ENCODE data around the gene HPS6.

The HPS6 gene

DNA sequence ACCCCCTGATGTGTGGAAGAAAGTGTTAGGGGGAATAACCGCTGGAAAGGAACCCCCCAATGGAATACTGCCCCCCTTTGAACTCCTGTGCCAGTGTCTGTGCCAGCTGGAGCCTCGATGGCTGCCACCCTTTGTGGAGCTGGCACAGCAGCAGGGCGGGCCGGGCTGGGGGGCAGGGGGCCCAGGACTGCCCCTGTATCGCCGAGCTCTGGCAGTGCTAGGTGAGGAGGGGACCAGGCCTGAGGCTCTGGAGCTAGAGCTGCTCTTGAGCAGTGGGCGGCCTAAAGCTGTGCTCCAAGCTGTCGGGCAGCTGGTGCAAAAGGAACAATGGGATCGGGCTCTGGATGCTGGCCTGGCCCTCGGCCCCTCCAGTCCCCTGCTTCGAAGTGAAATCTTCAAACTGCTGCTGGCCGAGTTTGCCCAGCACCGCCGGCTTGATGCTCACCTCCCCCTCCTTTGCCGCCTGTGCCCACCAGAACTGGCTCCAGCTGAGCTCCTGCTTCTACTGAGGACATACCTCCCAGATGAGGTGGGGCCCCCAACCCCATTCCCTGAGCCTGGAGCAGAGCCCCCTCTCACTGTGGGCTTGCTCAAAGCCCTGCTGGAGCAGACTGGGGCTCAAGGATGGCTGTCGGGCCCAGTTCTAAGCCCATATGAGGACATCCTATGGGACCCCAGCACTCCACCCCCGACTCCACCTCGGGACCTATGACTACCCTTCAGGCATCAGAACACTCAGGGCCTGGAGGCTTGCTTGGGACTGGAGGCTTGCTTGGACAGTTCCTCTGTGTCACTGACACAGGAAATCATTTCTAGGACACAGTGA is 2.2 kb downstream of the HPS6 start:
- Histone ChIP-seq H3K4me1 (ENCODE audit: insufficient read depth, low read length) (peaks cover 31% of the 10 kb centered on the region), H3K27me3 (ENCODE audit: insufficient read depth, low read length, poor library complexity) (no peaks in the 10 kb centered on the region), H3K9ac (ENCODE audit: low read depth, low read length) (no peak overlapping the region), H4K20me1 (ENCODE audit: insufficient read depth, low read length) (peaks cover 30% of the 10 kb centered on the region), H3K9me3 (ENCODE audit: insufficient read depth, low read length, severe bottlenecking) (no peaks in the 10 kb centered on the region), H3K36me3 (ENCODE audit: insufficient read depth, low read length) (peaks cover 22% of the 10 kb centered on the region), H3K27ac (ENCODE audit: low read length) (no peak overlapping the region), H3K79me2 (ENCODE audit: insufficient read depth, low read length) (peaks cover 28% of the 10 kb centered on the region), H2AFZ (ENCODE audit: low read depth, low read length) (no peak overlapping the region), H3K4me2 (ENCODE audit: insufficient read depth, low read length) (peak overlapping the region; percentile 100), H3K4me3 (ENCODE audit: low read depth in 1 of 2, low read length in 2 of 2) (no peak overlapping the region)
- ATAC-seq (ENCODE audit: insufficient read depth, low read depth): no peak
- TF ChIP-seq, protein P1, sequence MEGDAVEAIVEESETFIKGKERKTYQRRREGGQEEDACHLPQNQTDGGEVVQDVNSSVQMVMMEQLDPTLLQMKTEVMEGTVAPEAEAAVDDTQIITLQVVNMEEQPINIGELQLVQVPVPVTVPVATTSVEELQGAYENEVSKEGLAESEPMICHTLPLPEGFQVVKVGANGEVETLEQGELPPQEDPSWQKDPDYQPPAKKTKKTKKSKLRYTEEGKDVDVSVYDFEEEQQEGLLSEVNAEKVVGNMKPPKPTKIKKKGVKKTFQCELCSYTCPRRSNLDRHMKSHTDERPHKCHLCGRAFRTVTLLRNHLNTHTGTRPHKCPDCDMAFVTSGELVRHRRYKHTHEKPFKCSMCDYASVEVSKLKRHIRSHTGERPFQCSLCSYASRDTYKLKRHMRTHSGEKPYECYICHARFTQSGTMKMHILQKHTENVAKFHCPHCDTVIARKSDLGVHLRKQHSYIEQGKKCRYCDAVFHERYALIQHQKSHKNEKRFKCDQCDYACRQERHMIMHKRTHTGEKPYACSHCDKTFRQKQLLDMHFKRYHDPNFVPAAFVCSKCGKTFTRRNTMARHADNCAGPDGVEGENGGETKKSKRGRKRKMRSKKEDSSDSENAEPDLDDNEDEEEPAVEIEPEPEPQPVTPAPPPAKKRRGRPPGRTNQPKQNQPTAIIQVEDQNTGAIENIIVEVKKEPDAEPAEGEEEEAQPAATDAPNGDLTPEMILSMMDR (IDR thresholded peaks at IDR 0.05; ENCODE audit: borderline replicate concordance, extremely low read depth, low read length, poor library complexity, severe bottlenecking): no peak
- TF ChIP-seq EZH2 (IDR thresholded peaks at IDR 0.05; ENCODE audit: borderline replicate concordance, low read depth, low read length, severe bottlenecking): no peak
- DNase-seq: no peak

DNA sequence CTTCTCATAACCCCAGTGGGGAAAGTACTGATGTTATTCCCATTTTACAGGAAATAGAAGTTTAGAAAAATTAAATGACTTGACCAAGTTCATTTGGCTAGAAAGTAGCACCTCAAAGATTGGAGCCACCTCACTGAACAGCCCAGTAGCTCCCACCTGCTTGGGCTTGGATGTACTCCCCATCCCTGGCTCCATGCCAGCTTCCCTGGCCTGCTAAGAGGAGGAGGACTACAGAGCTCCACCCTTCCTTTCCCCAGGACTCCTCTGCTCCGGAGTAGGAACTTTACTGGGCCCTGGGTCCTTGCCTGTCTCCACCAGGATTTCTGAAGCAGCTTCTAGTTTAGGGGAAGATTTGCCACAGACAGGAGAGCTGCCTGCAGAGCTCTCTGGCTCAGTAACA is 3.1 kb downstream of the HPS6 start:
- Histone ChIP-seq H3K4me3 (ENCODE audit: low read depth in 1 of 2, low read length in 2 of 2) (no peak overlapping the region), H3K9ac (ENCODE audit: low read depth, low read length) (no peak overlapping the region), H3K27ac (ENCODE audit: low read length) (no peak overlapping the region), H3K36me3 (ENCODE audit: insufficient read depth, low read length) (peaks cover 22% of the 10 kb centered on the region), H3K4me1 (ENCODE audit: insufficient read depth, low read length) (peaks cover 31% of the 10 kb centered on the region), H2AFZ (ENCODE audit: low read depth, low read length) (no peak overlapping the region), H3K79me2 (ENCODE audit: insufficient read depth, low read length) (peaks cover 28% of the 10 kb centered on the region), H3K4me2 (ENCODE audit: insufficient read depth, low read length) (no peak overlapping the region), H4K20me1 (ENCODE audit: insufficient read depth, low read length) (peaks cover 30% of the 10 kb centered on the region), H3K9me3 (ENCODE audit: insufficient read depth, low read length, severe bottlenecking) (no peaks in the 10 kb centered on the region), H3K27me3 (ENCODE audit: insufficient read depth, low read length, poor library complexity) (no peaks in the 10 kb centered on the region)
- DNase-seq: no peak
- no peak for ATAC-seq (ENCODE audit: insufficient read depth, low read depth)
- no peak for TF ChIP-seq EZH2 (IDR thresholded peaks at IDR 0.05; ENCODE audit: borderline replicate concordance, low read depth, low read length, severe bottlenecking)
- TF ChIP-seq, protein P1 (IDR thresholded peaks at IDR 0.05; ENCODE audit: borderline replicate concordance, extremely low read depth, low read length, poor library complexity, severe bottlenecking): no peak

GRCh38 chr10:102069071-102069470 is 3.9 kb downstream of the HPS6 start:
- H3K9ac ChIP-seq (ENCODE audit: low read depth, low read length): no peak overlapping the region
- ATAC-seq (ENCODE audit: insufficient read depth, low read depth) (no peak), DNase-seq (no peak)
- no peaks in the 10 kb centered on the region for H3K9me3 ChIP-seq (ENCODE audit: insufficient read depth, low read length, severe bottlenecking)
- peaks cover 31% of the 10 kb centered on the region for H3K4me1 ChIP-seq (ENCODE audit: insufficient read depth, low read length)
- peaks cover 22% of the 10 kb centered on the region for H3K36me3 ChIP-seq (ENCODE audit: insufficient read depth, low read length)
- no peak overlapping the region for H2AFZ ChIP-seq (ENCODE audit: low read depth, low read length)
- H3K27ac ChIP-seq (ENCODE audit: low read length): no peak overlapping the region
- peaks cover 28% of the 10 kb centered on the region for H3K79me2 ChIP-seq (ENCODE audit: insufficient read depth, low read length)
- H3K4me3 ChIP-seq (ENCODE audit: low read depth in 1 of 2, low read length in 2 of 2): no peak overlapping the region
- no peak for TF ChIP-seq EZH2 (IDR thresholded peaks at IDR 0.05; ENCODE audit: borderline replicate concordance, low read depth, low read length, severe bottlenecking)
- TF ChIP-seq, protein P1 (IDR thresholded peaks at IDR 0.05; ENCODE audit: borderline replicate concordance, extremely low read depth, low read length, poor library complexity, severe bottlenecking): no peak
- no peaks in the 10 kb centered on the region for H3K27me3 ChIP-seq (ENCODE audit: insufficient read depth, low read length, poor library complexity)
- H4K20me1 ChIP-seq (ENCODE audit: insufficient read depth, low read length): peaks cover 30% of the 10 kb centered on the region
- H3K4me2 ChIP-seq (ENCODE audit: insufficient read depth, low read length): no peak overlapping the region
